Measurements from ENCODE around the gene FCF1.

- no peak for TF ChIP-seq CTCF (IDR thresholded peaks at IDR 0.05)
- no peak for TF ChIP-seq ZFX (IDR thresholded peaks at IDR 0.05; ENCODE audit: borderline replicate concordance)
Measured at GRCh38 chr14:74675219-74675618, 37.7 kb upstream of the FCF1 start.

Data from 22Rv1 (cell line).